HepG2 (cell line): ENCODE measurements around the gene LTA. TPM values are rescaled to one million over a fixed set of nuclear protein-coding genes. Genes with fewer than 3 reads are reported as not detected.

ENCODE experiments used
- ATAC-seq: fragments of 200-7000 bp; cut with Tn5 transposase; 3 replicates; pipeline ENCODE4 v1.9.1; 2020; ENCODE audit warnings: mild to moderate bottlenecking, moderate library complexity
- BruUV-seq: library from RNA; stranded (reverse); fragments of 400-500 nt; replicated peaks from 2 replicates; lab custom pipeline; 2021; lab: Mats Ljungman, UMichigan
- CTCF ChIA-PET: fragments of 300-600 bp; formaldehyde crosslinking; extraction: SDS; loops from one replicate; lab custom pipeline; 2021; ENCODE audit warnings: low total read pairs, inconsistent platforms, low intra/inter-chr PET ratio; lab: Yijun Ruan, JAX
- POLR2A ChIA-PET: fragments of 350-600 bp; sonication (Branson Sonifier 250); formaldehyde crosslinking; loops from one replicate; lab custom pipeline; 2020; ENCODE audit warnings: antibody characterized with exemption, inconsistent platforms; lab: Yijun Ruan, JAX
- DNase-seq: peaks from one replicate; pipeline ENCODE4 v3.0.0-alpha.2; 2015; ENCODE audit warnings: low spot score
- FAIRE-seq: peaks from 3 replicates; lab custom pipeline; 2011; peaks lifted over from hg19 to GRCh38; lab: Jason Lieb, UNC
- H2AFZ ChIP-seq: one replicate; pipeline ENCODE4 v1.6.1; 2011; ENCODE audit warnings: low read length, inconsistent platforms
- H3K27ac ChIP-seq: fragments of 300-600 bp; 3 replicates; pipeline ENCODE4 v1.8.0; 2011; ENCODE audit warnings: mixed run types, mild to moderate bottlenecking, mixed read lengths, low read length, inconsistent platforms; ENCODE audit not compliant: insufficient read depth; ENCODE audit errors: extremely low read length
- H3K27me3 ChIP-seq, 2 experiments: fragments of 200-600 bp in 1 of 2; 2 replicates in 1 of 2; 3 replicates in 1 of 2; pipeline versions ENCODE4 v1.6.0 to v1.8.0; 2011; ENCODE audit warnings: low read length in 2 of 2, mild to moderate bottlenecking in 2 of 2, moderate library complexity in 2 of 2, inconsistent platforms in 1 of 2; ENCODE audit not compliant: insufficient read depth in 2 of 2, control insufficient read depth in 1 of 2
- H3K36me3 ChIP-seq, 2 experiments: fragments of 200-600 bp in 1 of 2; replicated peaks in 1 of 2; 2 replicates in 1 of 2; 3 replicates in 1 of 2; pipeline versions ENCODE4 v1.5.1 to v1.8.0; 2011; ENCODE audit warnings: low read length in 2 of 2, inconsistent platforms in 1 of 2; ENCODE audit not compliant: insufficient read depth in 2 of 2, control insufficient read depth in 1 of 2
- H3K4me1 ChIP-seq: 2 replicates; pipeline ENCODE4 v1.5.1; 2012; ENCODE audit warnings: low read length, inconsistent platforms; ENCODE audit not compliant: insufficient read depth
- H3K4me2 ChIP-seq: 2 replicates; pipeline ENCODE4 v1.6.0; 2011; ENCODE audit warnings: low read depth, low read length, inconsistent platforms
- H3K4me3 ChIP-seq, 3 experiments: fragments of 200-600 bp in 1 of 3; sonication (generic), shearing (Covaris generic) in 1 of 3; replicated peaks in 1 of 3; 2 replicates each; pipeline ENCODE4 v1.5.1; 2011 to 2016; ENCODE audit warnings: low read length in 3 of 3, inconsistent platforms in 2 of 3, low read depth in 2 of 3, mild to moderate bottlenecking in 2 of 3, control low read depth in 1 of 3, mixed read lengths in 1 of 3; ENCODE audit not compliant: insufficient read depth in 1 of 3
- H3K79me2 ChIP-seq: one replicate; pipeline ENCODE4 v1.6.1; 2011; ENCODE audit warnings: low read length, inconsistent platforms; ENCODE audit not compliant: insufficient read depth
- H3K9ac ChIP-seq: 2 replicates; pipeline ENCODE4 v1.6.0; 2011; ENCODE audit warnings: mild to moderate bottlenecking, low read depth, low read length, inconsistent platforms; ENCODE audit not compliant: insufficient read depth
- H3K9me3 ChIP-seq: 2 replicates; pipeline ENCODE4 v1.5.1; 2012; ENCODE audit warnings: mild to moderate bottlenecking, low read length
- H4K20me1 ChIP-seq: 2 replicates; pipeline ENCODE4 v1.6.0; 2011; ENCODE audit warnings: inconsistent platforms, mild to moderate bottlenecking, low read length, moderate library complexity; ENCODE audit not compliant: insufficient read depth
- NFKB2 ChIP-seq: sonication (generic); formaldehyde crosslinking; IDR thresholded peaks from 2 replicates; pipeline ENCODE4 v1.4.0; 2020; ENCODE audit warnings: missing genetic modification reagents, borderline replicate concordance
- STAG1 ChIP-seq: sonication (generic); formaldehyde crosslinking; IDR thresholded peaks from 2 replicates; pipeline ENCODE4 v1.4.0; 2020; ENCODE audit warnings: missing genetic modification reagents
- ZNF121 ChIP-seq: sonication (generic); formaldehyde crosslinking; IDR thresholded peaks from 2 replicates; pipeline ENCODE4 v1.5.0; 2020; ENCODE audit warnings: mild to moderate bottlenecking, missing genetic modification reagents
- ZNF274 ChIP-seq: sonication (generic); formaldehyde crosslinking; IDR thresholded peaks from 2 replicates; pipeline ENCODE4 v1.5.1; 2020; ENCODE audit warnings: mild to moderate bottlenecking, missing genetic modification reagents
- ZNF331 ChIP-seq: sonication (generic); formaldehyde crosslinking; IDR thresholded peaks from 2 replicates; pipeline ENCODE4 v1.4.0; 2020; ENCODE audit warnings: missing genetic modification reagents
- ZNF34 ChIP-seq: sonication (generic); formaldehyde crosslinking; IDR thresholded peaks from 2 replicates; pipeline ENCODE4 v1.4.0; 2020; ENCODE audit warnings: mild to moderate bottlenecking, missing genetic modification reagents, borderline replicate concordance
- ZNF430 ChIP-seq: sonication (generic); formaldehyde crosslinking; IDR thresholded peaks from 2 replicates; pipeline ENCODE4 v1.9.0; 2021; ENCODE audit warnings: mild to moderate bottlenecking, missing genetic modification reagents
- ZNF597 ChIP-seq: sonication (generic); formaldehyde crosslinking; IDR thresholded peaks from 2 replicates; pipeline ENCODE4 v1.5.0; 2020; ENCODE audit warnings: missing genetic modification reagents
- WGBS: methylation state at CpG from one replicate; pipeline ENCODE4 v1.1.6; 2017; ENCODE audit warnings: low lambda C conversion rate; 5-methylcytosine and 5-hydroxymethylcytosine counted together
- in situ Hi-C: cut with HindIII; loops from 2 replicates; pipeline ENCODE4 v1.10.0; 2017; ENCODE audit warnings: low pct_unique_long_range_greater_than_20kb; ENCODE audit not compliant: extremely low pct_ligation_motif_present
- intact Hi-C: fragments of 100-400 bp; cut with micrococcal nuclease; formaldehyde crosslinking; loops from one replicate; pipeline ENCODE4 v1.10.0; 2022; ENCODE audit not compliant: unreplicated experiment
- polyA plus RNA-seq, 8 experiments: library from polyadenylated mRNA; depleted of rRNA in 3 of 8; stranded (reverse) in 7 of 8; unstranded in 1 of 8; fragments of >200 nt; fragmentation: Illumina TruSeq in 4 of 8; extraction: Trizol in 4 of 8; gene quantifications; 2 replicates each; pipeline versions ENCODE4 v1.2.1 to v1.2.3, GENCODE V29; 2011 to 2016; ENCODE audit warnings: low read depth in 4 of 8, missing spikeins in 1 of 8, mixed read lengths in 1 of 8; ENCODE audit not compliant: insufficient read depth in 1 of 8
- total RNA-seq, 5 experiments: library from RNA; depleted of rRNA; stranded (reverse); fragments of >200 nt; fragmentation: Illumina TruSeq; extraction: Trizol; gene quantifications; 2 replicates each; pipeline ENCODE4 v1.2.3, GENCODE V29; 2016; ENCODE audit warnings: low read depth in 1 of 5
- TF ChIP-seq, protein P1 (sequence below): sonication (generic); formaldehyde crosslinking; IDR thresholded peaks from 2 replicates; pipeline ENCODE4 v1.8.0; 2022; ENCODE audit warnings: missing genetic modification reagents, mild to moderate bottlenecking, borderline replicate concordance
- TF ChIP-seq, protein P2 (sequence below): sonication (generic); formaldehyde crosslinking; IDR thresholded peaks from 2 replicates; pipeline ENCODE4 v1.5.0; 2020; ENCODE audit warnings: mild to moderate bottlenecking, missing genetic modification reagents, moderate library complexity
- TF ChIP-seq, protein P3 (sequence below): sonication (generic); formaldehyde crosslinking; IDR thresholded peaks from 2 replicates; pipeline ENCODE4 v1.4.0; 2020; ENCODE audit warnings: low read depth, missing genetic modification reagents

Gene LTA
- total and polyA plus RNA-seq, 2 of the 13 experiments (the other 11 are each of a cell fraction or from before 2014, with no cell fraction given), result 0.09 TPM; not detected in 1

GRCh38 chr6:31574106-31575061, 2.3 kb downstream of the LTA start:
- BruUV-seq, result no TSS peak
- ATAC-seq, result peak; percentile 15; the same call in 2 of the 3 replicates
- WGBS, result 16% methylated on average over 14 of the region's 14 CpGs

More at GRCh38 chr6:31574106-31575061, 2.3 kb downstream of the LTA start:
- Histone ChIP-seq H3K27me3 (peaks cover 20 to 88% of the 10 kb centered on the region in 2 experiments), H3K4me3 (no peak overlapping the region), H3K79me2 (no peaks in the 10 kb centered on the region), H2AFZ (no peak overlapping the region), H3K9me3 (no peaks in the 10 kb centered on the region), H4K20me1 (no peaks in the 10 kb centered on the region), H3K4me1 (no peaks in the 10 kb centered on the region), H3K27ac (no peak overlapping the region), H3K36me3 (no peaks in the 10 kb centered on the region), H3K9ac (no peak overlapping the region), H3K4me2 (no peak overlapping the region)
- intact Hi-C loops, result no loop called here
- no peak for DNase-seq
- in situ Hi-C loops, result no loop called here
- ChIA-PET CTCF (no interaction called here), POLR2A (interaction anchor here (0.9 to 1.9 kb wide), 4 partner anchors 27 to 77 kb away, joined by 3 to 8 read pairs (median 4); partner anchors contain the start of genes DDX39B and NFKBIL1)
- no peak for FAIRE-seq
- no peak for TF ChIP-seq ZNF34
- no peak for TF ChIP-seq ZNF597 (CRISPR knock-in tag)
- TF ChIP-seq, protein P1, sequence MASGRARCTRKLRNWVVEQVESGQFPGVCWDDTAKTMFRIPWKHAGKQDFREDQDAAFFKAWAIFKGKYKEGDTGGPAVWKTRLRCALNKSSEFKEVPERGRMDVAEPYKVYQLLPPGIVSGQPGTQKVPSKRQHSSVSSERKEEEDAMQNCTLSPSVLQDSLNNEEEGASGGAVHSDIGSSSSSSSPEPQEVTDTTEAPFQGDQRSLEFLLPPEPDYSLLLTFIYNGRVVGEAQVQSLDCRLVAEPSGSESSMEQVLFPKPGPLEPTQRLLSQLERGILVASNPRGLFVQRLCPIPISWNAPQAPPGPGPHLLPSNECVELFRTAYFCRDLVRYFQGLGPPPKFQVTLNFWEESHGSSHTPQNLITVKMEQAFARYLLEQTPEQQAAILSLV (CRISPR knock-in tag), result no peak
- no peak for TF ChIP-seq ZNF121
- no peak for TF ChIP-seq ZNF274 (CRISPR knock-in tag)
- TF ChIP-seq, protein P2, sequence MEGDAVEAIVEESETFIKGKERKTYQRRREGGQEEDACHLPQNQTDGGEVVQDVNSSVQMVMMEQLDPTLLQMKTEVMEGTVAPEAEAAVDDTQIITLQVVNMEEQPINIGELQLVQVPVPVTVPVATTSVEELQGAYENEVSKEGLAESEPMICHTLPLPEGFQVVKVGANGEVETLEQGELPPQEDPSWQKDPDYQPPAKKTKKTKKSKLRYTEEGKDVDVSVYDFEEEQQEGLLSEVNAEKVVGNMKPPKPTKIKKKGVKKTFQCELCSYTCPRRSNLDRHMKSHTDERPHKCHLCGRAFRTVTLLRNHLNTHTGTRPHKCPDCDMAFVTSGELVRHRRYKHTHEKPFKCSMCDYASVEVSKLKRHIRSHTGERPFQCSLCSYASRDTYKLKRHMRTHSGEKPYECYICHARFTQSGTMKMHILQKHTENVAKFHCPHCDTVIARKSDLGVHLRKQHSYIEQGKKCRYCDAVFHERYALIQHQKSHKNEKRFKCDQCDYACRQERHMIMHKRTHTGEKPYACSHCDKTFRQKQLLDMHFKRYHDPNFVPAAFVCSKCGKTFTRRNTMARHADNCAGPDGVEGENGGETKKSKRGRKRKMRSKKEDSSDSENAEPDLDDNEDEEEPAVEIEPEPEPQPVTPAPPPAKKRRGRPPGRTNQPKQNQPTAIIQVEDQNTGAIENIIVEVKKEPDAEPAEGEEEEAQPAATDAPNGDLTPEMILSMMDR (CRISPR knock-in tag), result peak; percentile 27
- TF ChIP-seq, protein P3, sequence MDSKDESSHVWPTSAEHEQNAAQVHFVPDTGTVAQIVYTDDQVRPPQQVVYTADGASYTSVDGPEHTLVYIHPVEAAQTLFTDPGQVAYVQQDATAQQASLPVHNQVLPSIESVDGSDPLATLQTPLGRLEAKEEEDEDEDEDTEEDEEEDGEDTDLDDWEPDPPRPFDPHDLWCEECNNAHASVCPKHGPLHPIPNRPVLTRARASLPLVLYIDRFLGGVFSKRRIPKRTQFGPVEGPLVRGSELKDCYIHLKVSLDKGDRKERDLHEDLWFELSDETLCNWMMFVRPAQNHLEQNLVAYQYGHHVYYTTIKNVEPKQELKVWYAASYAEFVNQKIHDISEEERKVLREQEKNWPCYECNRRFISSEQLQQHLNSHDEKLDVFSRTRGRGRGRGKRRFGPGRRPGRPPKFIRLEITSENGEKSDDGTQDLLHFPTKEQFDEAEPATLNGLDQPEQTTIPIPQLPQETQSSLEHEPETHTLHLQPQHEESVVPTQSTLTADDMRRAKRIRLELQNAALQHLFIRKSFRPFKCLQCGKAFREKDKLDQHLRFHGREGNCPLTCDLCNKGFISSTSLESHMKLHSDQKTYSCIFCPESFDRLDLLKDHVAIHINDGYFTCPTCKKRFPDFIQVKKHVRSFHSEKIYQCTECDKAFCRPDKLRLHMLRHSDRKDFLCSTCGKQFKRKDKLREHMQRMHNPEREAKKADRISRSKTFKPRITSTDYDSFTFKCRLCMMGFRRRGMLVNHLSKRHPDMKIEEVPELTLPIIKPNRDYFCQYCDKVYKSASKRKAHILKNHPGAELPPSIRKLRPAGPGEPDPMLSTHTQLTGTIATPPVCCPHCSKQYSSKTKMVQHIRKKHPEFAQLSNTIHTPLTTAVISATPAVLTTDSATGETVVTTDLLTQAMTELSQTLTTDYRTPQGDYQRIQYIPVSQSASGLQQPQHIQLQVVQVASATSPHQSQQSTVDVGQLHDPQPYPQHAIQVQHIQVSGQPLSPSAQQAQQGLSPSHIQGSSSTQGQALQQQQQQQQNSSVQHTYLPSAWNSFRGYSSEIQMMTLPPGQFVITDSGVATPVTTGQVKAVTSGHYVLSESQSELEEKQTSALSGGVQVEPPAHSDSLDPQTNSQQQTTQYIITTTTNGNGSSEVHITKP (CRISPR knock-in tag), result no peak
- TF ChIP-seq NFKB2 (CRISPR knock-in tag), result no peak
- TF ChIP-seq ZNF331, result no peak
- peak; percentile 7; the same call in 1 of the 2 replicates for TF ChIP-seq STAG1 (CRISPR knock-in tag)
- TF ChIP-seq ZNF430 (CRISPR knock-in tag), result no peak
